Stimulated activated CD8-positive, alpha-beta memory T cell treated with anti-CD3 and anti-CD28 coated beads, Interleukin-7, amount 100 ng/mL, for 4 hours (primary cell): ENCODE measurements around the gene KRTAP5-6.

ENCODE experiments used
- DNase-seq, 2 donors: peaks; one replicate each; pipeline ENCODE4 v3.0.0-alpha.2; 2020; ENCODE audit warnings: low read depth in 2 of 2

Gene KRTAP5-6

DNA sequence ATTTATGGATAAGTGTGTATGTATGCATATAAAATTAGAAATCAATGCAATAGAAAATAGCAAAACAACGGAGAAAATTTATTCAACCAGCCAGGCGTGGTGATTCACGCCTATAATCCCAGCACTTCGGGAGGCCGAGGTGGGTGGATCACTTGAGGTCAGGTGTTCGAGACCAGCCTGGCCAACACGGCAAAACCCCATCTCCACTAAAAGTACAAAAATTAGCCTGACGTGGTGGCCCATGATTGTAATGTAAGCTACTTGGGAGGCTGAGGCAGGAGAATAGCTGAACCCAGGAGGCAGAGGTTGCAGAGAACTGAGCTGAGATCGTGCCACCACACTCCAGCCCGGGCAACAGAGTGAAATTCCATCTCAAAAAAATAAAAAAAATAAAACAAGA is 5.5 kb downstream of the KRTAP5-6 start:
- no peak for DNase-seq

DNA sequence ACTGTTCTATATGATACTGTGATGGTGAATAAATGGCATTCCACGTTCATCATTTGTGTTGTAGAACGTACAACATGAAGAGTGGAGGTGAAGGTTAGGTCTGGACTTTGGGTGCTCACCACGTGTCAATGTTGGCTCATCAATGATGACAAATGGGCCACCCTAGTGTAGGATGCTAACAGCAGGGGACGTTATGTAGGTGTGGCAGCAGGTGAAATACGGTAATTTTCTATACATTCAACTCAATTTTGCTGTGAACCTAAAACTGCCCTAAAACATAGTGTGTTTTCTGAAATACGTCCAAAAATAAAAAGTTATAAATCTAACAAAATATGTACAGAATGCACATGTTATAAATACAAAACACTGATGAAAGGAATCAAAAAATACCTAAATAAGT is 6.2 kb downstream of the KRTAP5-6 start:
- DNase-seq: no peak

DNA sequence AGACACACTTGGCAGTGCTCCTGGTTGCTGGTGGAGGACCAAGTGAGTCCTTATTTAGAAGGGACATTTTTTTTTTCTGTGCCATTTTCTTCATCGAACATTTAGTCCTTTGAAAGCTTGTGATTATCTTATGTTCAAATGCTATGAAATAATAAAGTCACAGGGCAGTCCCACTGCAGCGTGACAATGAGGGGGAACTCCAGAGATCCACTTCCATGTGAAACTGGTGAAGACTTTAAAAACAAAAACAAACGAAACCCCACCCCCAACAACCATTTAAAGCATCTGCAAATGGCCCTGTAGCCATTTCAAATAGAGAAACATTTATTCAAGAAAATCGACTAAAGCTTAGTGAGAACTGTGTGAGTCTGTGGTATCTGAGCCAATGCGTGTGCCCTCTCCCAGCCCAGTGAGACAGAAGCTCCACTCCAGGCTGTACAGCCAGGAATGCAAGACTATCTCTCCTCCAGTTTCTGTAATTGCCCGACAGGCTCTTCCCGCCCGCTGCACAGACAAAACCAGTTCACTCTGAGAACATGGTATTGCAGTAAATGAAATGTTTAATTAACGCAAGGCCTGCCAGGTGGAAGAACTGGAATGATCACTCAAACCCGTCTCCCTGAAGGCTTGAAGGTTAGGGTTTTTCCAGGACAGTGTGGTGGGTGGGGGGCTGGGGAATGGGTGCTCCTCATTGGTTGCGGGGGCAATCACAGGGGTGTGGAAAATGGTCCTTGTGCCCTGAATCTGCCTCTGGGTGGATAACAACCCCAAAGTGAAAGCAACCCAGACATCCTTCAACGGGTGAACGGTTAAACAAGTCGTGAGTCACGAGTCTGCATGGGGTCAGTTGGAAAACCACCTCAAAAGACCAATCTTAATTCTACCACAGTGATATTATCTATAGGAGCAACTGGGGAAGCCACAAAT is 8.4 kb downstream of the KRTAP5-6 start:
- no peak for DNase-seq

DNA sequence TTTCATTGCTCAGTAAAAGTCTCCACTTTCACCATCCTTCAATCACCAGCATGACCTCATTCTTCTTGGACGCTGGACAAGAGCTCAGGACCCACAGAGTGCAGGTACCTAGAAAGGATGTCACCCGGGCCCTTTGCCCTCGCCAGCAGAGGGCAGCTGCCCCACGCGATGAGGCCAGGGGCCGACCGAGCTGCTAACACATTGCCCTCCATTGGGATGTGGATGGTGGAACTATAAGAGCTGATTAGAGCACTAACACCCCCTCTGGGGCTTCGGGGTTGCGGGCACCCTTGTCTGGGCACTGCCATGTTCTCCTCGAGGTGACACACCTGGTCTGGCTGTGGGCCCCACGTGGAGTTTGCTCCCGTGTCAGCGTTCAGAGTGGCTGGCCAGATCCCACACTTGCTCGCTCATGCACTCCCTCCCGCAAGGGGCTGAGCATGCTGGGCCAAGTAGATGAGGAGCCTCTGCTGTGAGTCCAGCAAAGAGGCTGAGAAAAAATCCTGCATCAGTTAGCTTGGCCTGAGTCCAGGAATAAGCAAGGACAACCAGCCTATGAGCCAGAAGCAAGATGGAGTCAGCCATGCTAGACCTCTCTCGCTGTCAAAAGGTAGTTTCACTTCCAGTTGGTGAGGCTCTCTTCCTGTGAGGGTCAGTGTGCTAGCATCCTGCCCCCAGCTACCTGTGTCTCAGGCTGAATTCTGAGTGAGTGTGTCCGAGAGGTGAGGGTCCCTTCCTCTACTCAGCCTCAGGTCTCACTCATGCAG is 9.8 kb downstream of the KRTAP5-6 start:
- DNase-seq: no peak

DNA sequence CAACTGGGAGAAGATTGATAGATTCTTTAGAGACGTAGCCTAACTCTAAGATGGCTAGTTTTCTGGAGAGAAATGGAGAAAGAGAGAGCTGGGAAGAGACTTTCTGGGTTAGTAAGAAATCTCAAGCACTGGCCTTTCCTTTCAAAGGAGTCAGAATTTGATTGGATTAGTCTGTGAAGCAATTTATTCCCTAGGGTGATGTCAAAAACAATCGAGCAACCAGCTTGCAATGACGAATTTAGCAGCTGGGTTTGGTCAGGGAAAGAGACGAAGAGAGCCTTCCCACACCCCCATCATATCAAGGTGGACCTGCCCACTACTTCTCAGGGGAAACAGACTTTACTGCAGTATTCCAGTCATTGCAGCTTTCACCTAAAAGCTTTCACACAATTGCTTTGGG is 10.8 kb downstream of the KRTAP5-6 start:
- no peak for DNase-seq

DNA sequence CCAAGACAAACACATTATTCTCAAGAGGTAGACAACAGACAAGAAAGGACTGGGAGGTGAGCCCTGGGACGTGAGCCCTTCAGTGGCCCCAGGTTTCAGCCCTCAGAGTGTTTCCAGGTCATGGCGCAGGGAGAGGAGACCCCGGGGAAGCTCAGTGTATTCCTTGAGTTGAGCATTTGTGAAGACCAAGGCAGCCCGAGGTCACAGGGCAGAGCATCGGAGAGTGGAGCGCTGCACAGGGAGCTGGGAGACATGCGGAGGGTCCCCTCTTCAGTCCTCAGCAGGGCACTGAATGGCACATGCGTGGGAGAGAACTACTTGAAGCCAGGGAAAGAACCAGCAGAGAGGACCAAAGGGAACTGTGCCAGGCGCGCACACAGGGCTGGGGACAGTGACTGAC is 11.7 kb downstream of the KRTAP5-6 start:
- DNase-seq: no peak

DNA sequence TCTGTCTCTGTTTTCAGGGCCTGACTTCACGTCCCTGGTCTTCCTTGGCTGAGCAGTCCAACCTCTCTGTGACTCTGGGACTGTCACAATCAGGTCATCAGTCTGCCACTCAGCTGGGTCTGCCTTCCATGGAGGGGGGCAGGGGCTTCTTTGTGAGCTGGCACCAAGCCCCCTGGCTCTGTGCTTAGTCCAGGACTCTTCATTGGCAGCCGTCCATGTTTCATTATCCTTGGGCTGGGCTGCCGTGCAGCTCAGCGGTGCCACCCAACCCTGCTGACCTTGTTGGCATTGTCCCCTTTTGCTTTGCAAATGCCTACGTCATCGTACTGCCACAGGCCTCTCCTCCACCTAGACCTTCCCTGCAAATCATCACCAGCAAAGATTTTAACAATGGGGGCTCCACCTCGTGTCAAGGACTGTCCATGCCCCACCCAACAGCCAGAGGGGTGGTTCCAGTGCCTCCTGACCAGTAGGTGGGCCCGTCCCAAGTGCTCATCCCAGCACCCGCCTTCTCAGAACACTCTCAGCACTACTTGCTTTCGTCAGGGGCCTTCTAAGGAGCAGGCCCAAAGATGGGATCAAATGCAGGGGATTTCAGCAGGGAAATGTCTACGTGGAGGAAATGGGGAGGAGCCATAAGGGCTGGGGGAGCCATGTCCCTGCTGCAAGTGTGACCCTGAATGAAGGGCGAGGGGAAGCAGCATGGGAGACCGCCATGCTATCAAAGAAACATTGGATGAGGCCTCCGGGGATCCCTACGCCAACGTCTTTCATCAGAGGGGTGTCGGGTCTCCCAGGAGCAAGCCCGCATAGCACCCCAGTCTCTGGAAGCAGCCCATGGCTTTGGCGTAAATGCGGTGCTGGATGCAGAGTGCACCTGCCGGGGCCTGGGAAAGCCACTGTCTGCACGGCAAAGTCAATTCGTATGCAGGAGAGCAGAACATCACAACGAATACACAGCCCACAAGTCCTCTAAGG is 18.2 kb downstream of the KRTAP5-6 start:
- no peak for DNase-seq

DNA sequence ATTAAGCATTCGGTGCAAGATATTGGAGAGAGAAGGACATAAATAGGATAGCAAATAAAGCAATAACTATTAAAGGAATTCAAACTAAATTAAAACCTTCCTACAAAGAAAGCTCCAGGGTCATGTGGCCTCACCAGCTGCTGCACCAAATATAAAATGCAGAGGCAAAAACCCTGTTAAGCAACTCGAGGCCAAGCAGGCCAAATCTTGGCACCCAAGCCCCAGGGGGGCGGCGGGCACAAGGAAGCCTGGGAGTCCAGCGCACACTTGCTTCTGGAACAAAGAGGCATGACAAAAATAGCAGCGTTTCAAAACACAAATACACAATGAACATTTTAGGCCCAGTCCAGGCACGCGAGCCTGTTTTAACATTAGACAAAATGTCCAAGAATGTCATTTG is 20.8 kb downstream of the KRTAP5-6 start:
- DNase-seq: no peak

DNA sequence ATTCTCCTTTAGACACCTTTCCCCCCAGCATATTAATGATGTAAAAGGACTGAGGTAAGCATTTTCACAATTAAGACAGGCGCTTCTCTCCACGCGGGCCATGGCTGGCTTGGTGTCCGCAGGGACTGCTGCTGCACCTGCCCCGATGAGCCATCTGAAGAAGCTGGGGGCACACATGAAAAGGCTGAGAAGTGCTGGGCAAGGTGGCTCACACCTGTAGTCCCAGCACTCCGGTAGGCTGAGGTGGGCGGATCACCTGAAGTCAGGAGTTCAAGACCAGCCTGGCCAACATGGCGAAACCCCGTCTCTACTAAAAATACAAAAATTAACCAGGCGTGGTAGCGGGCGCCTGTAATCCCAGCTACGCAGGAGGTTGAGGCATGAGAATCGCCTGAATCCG is 21.3 kb downstream of the KRTAP5-6 start:
- DNase-seq: no peak

DNA sequence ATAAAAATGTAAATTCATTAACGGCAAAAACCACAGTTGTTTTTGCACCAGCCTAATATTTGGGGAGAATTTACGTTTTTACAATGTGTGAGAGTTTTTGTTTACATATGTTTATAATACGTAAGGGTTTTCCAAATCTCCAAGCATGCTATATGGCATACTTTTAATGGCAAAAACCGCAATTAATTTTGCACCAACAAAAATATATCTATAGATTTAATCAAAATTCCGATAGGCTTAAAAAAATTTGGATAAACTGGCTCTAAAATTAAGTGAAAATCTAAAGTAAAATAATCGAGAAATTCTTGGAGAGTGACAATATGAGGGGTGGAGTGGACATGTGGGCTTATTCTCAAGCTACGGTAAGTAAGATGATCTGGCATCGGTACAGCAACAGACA is 22.8 kb downstream of the KRTAP5-6 start:
- DNase-seq: no peak

DNA sequence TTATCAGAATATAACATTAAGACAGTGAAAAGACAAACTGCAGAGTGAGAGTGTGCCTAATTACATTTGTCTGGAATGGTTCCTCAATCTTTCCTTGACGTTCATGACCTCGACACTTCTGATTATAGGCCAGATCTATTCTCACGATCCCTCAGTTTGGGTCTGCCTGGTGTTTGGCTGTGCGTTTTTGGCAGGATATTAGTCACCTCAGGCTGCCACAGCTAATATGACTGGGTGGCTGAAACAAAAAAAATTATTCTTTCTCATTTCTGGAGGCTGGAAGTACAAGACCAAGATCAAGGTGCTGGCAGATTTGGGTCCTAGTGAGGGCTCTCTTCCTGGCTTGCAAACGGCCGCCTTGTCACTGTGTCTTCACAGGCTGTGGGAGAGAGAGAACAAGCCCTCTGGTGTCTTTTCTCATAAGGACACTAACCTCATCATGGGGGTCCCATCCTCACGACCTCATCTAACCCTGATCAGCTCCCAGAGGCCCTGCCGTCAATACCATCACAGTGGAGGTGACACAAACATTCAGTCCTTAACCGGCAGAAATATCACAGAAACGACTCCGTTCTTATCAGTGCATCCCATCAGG is 30.2 kb downstream of the KRTAP5-6 start:
- DNase-seq: no peak

DNA sequence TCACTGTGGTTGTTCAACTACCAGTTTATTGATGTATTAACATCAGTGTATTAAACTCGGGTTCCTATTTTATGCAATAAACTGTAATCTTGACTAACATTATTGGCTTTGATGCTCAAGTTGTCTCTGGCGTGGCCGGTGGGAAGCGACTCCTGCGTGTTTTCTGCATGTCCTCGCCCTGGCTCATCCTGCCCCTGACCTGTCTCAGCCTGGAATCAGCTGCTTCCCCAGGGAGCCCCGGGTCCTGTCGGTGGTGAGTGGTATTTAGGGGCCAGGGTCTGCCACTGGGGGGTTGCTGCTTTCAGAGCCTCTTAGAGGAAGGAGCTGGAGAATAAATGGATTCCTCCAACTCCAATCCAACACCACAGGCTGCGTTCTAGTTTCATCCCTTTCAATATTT is 30.9 kb downstream of the KRTAP5-6 start:
- DNase-seq: no peak

DNA sequence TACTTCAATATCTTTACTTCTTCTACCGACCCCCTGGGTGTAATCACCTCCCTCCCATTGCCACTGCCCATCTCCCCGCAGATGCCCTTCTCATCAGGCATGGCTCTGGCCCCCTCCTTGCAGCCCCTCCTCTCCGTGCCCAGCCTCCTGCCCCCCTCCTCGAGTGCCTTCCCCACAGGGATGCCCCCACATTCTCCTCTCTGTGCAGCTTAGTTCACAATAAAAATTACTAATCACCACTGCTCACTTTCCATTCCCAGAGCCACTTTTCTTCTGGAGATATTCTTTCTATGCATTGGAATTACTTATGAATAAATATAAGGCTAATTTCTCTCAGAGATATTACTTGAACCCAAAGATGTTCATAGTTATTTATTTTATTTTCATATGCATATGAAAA is 31.3 kb downstream of the KRTAP5-6 start:
- no peak for DNase-seq

DNA sequence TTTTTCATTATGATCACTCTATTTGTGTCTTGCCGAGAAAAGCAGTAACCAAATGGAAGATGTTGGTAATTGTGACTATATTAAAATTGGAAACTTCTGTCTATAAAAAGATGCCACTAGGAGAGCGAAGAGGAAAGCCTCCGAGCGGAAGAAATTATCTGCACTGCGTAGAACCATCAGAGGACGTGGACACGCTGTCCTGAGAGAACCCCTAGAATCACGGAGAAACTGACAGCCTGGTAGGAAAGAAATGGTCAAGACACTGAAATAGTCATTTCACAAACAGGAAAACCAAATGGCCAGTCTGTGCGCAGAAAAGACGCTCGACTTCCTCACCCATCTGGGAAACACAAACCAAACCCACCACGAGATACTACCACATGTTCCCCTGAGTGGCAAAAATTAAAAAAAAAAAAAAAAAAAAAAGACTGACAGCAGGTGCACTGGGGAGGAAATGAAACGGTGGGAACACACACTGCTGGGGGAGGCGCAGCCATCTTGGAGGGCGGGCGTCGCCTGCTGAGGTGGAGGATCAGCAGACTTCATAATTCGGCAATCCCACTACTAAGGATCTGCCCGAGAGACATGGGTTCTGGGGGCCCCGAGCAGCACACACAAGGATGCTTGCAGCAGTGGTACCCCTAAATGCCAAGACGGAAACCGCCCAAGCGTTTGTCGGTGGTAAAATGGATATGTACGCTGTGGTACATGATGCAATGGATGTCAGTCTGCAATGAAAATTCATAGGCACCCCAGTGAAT is 32.1 kb downstream of the KRTAP5-6 start:
- DNase-seq: no peak

DNA sequence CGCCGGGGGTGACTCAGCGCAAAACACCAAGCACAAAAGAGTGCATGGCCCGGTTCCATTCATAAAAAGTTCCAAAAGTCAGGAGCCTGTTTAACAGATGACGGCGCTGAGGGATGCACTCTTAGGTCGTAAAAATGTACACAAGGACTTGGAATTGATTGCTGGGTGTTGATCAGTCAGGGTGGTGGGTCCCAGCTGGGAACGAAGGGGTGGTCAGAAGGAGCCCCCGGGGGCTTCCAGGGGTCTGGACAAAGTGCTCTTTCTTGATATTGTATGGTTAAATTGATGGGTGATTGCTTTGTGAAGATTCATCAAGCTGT is 32.7 kb downstream of the KRTAP5-6 start:
- no peak for DNase-seq

DNA sequence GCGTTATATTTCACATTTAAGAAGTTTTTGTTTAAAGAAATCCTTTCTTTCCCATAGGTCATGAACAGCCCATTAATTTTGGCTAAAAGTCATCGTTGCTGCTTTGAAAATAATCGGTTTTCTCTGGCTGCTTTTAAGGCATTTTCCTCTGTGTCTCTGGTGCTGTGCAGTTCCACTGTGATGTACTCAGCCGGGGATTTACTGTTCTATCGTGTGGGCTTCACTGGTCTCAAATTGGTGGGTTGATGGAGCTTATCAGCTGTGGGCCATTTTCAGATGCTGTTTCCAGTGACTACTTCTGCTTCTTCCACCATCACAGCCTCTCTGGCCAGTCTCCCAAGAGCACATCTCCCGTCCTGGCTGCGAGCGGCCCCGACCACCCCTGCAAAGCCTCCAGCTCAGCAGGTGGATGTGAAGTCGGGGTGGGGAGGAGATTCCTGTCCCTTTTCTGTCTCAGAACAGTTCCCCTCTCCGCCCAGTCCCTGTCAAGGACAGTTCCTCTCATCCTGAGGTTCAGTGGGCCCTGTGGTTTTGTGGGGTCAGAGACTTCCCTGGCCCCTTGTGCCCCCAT is 33.1 kb downstream of the KRTAP5-6 start:
- no peak for DNase-seq

DNA sequence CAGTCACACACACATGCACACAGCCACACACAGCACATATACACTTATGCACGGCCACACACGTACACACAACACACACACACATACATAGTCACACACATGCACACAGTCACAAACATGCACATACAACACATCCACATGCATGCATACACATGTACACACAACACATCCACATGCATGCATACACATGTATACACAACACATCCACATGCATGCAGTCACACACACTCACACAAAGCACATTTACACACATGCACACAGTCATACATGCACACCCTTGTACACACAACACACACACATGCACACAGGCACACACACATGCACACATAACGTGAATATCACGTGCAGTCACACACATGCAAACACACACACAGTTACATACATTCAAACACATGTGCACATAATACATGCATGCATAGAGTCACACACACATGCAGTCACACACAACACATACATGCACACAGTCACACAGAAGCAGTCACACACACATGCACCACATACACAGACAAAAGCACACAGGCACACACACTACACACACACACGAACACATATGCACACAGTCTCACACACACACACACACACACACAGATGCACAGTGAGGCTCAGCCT is 34.6 kb downstream of the KRTAP5-6 start:
- no peak for DNase-seq

DNA sequence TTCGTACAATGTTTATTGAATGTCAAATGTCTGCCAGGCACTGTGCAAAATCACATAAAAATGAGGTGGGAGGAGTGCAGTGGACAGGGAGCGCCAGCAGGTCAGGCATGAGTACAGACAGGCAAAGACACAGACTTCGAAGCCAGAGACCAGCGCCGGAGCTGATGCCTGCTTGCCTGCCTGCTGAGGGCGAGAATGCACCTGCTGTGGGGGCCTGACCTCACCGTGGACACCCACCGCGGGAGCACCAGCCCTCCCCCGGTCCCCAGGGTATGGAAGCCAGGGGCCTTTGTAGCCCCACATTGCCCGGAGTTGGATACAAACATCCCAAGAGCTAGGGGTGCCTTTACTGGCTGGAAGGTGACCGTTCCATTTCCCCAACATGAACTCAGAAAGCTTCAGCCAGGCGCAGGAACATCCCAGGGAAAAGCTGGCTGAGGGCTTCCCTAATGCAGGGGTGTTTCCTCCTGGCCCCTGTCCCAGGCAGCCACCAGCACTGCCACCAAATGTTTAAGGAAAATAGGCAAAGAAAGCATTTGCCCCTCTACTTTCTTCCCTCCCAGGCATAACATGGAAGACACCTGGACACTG is 35.5 kb downstream of the KRTAP5-6 start:
- DNase-seq: no peak

DNA sequence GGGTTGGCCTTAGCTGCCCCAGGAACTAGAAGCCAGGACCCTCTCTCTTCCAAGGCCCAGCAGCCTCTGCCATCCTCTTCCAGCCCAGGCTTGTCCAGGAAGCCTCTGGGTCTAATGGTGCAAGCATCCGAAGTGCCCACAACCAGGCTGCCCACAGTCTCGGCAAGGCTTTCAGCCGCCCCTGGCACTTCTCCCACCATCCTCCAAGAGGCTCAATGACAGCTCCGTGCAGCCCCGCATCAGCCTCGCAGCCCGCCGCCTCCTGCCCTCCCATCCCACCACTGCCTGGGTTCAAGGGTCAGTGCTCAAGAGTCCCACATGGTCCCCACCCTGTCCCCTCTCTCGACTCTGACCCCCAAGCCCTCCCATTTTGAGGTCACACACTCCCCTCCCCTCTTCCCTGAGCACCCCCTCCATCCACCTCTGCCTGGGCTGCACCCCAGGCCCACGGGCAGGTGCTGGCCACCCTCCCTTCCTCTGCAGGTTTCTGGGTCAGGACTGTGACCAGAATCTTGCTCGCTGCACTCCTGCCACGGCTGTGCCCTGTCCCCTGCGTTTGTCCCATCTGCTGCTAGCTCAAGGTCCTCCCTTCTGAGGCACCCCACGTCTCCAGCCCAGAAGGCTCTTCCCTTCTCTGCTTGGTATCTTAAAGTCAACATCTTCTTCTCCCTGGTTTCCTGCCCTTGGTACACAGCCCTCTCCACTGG is 36.2 kb downstream of the KRTAP5-6 start:
- no peak for DNase-seq
